Measurements from ENCODE around the gene KLHL14.

GRCh38 chr18:32779010-32779409 lies 6.2 kb upstream of the KLHL14 start:
- TF ChIP-seq POLR2A (IDR thresholded peaks at IDR 0.05): no peak
- no peak for TF ChIP-seq CTCF (IDR thresholded peaks at IDR 0.05)
